ENCODE data around the gene B4GALNT1.

GRCh38 chr12:57577981-57578758 is 54.8 kb downstream of the B4GALNT1 start:
- TF ChIP-seq PATZ1 (CRISPR knock-in tag; IDR thresholded peaks at IDR 0.05; ENCODE audit: borderline replicate concordance) (no peak), ZC3H10 (CRISPR knock-in tag; IDR thresholded peaks at IDR 0.05) (no peak), PPARA (CRISPR knock-in tag; IDR thresholded peaks at IDR 0.05; ENCODE audit: borderline replicate concordance) (no peak), GLIS3 (CRISPR knock-in tag; IDR thresholded peaks at IDR 0.05) (no peak)
